K562 (cell line): ENCODE results near the gene AGPAT1. TPM values are rescaled to one million over a fixed set of nuclear protein-coding genes. Genes with fewer than 3 reads are reported as not detected.

ENCODE experiments used
- CBX1 ChIP-seq: sonication (generic); IDR thresholded peaks from 2 replicates; pipeline ENCODE4 v1.6.1; 2016; ENCODE audit warnings: antibody characterized with exemption, low read depth, mild to moderate bottlenecking
- CXXC5 ChIP-seq: fragments of 250-450 bp; sonication (Bioruptor Pico); IDR thresholded peaks from 2 replicates; pipeline ENCODE4 v1.8.0; 2022; ENCODE audit warnings: inconsistent platforms, mild to moderate bottlenecking, moderate library complexity
- GABPB2 ChIP-seq: fragments of 250-450 bp; sonication (Bioruptor Pico); conservative IDR thresholded peaks from 2 replicates; pipeline ENCODE4 v1.5.1; 2021; ENCODE audit warnings: mild to moderate bottlenecking
- GATA2 ChIP-seq: sonication (generic); formaldehyde crosslinking; IDR thresholded peaks from 2 replicates; pipeline ENCODE4 v1.4.0; 2020; ENCODE audit warnings: mild to moderate bottlenecking, missing genetic modification reagents
- GATAD2A ChIP-seq: fragments of 450-650 bp; IDR thresholded peaks from 2 replicates; pipeline ENCODE4 v1.6.1; 2017
- HOMEZ ChIP-seq: fragments of 250-450 bp; sonication (Bioruptor Pico); IDR thresholded peaks from 2 replicates; pipeline ENCODE4 v1.4.0; 2020; ENCODE audit warnings: mild to moderate bottlenecking, moderate library complexity
- MCM2 ChIP-seq: fragments of 450-650 bp; IDR thresholded peaks from 2 replicates; pipeline ENCODE4 v1.6.1; 2017; ENCODE audit warnings: low read depth, mild to moderate bottlenecking
- PCBP2 ChIP-seq: fragments of 200-400 bp; formaldehyde crosslinking; IDR thresholded peaks from 2 replicates; pipeline ENCODE4 v1.6.1; 2018; ENCODE audit warnings: low read length, low read depth, mild to moderate bottlenecking, moderate library complexity; ENCODE audit not compliant: poor library complexity, severe bottlenecking
- POLR2AphosphoS5 ChIP-seq: IDR thresholded peaks from 2 replicates; pipeline ENCODE4 v1.6.1; 2011; ENCODE audit warnings: mild to moderate bottlenecking, low read depth, low read length, moderate library complexity; ENCODE audit not compliant: control insufficient read depth, insufficient read depth
- PTRF ChIP-seq: fragments of 450-650 bp; IDR thresholded peaks from 2 replicates; pipeline ENCODE4 v1.6.1; 2016; ENCODE audit warnings: mild to moderate bottlenecking, missing genetic modification characterization, missing compliant biosample characterization
- SP2 ChIP-seq: IDR thresholded peaks from 2 replicates; pipeline ENCODE4 v1.6.1; 2011; ENCODE audit warnings: mild to moderate bottlenecking, low read depth, low read length, moderate library complexity; ENCODE audit not compliant: poor library complexity, severe bottlenecking; ENCODE audit errors: extremely low read depth
- ZBTB26 ChIP-seq: fragments of 450-650 bp; formaldehyde crosslinking; IDR thresholded peaks from 2 replicates; pipeline ENCODE4 v1.4.0; 2022; ENCODE audit warnings: missing genetic modification characterization
- ZC3H11A ChIP-seq: IDR thresholded peaks from 2 replicates; pipeline ENCODE4 v1.6.1; 2012; ENCODE audit warnings: low read depth, low read length, improper control_type of control experiment
- ZNF318 ChIP-seq, 2 experiments: fragments of 450-650 bp; IDR thresholded peaks; 2 replicates each; pipeline ENCODE4 v1.6.1; 2016; ENCODE audit warnings: mild to moderate bottlenecking in 2 of 2, borderline replicate concordance in 1 of 2, low read depth in 1 of 2, moderate library complexity in 1 of 2
- ZNF511 ChIP-seq: sonication (generic); formaldehyde crosslinking; IDR thresholded peaks from 2 replicates; pipeline ENCODE4 v1.8.0; 2022; ENCODE audit warnings: mild to moderate bottlenecking, missing genetic modification reagents
- polyA plus RNA-seq, 8 experiments: library from polyadenylated mRNA; depleted of rRNA in 4 of 8; stranded (reverse) in 5 of 8; unstranded in 3 of 8; fragments of >200 nt; fragmentation: Nextera tagmentation in 2 of 8; fragmentation: Illumina TruSeq in 1 of 8; extraction: Ambion mirVana in 2 of 8; extraction: Trizol in 1 of 8; gene quantifications; 2 replicates each; pipeline versions ENCODE4 v1.2.1 to v1.2.3, GENCODE V29; 2011 to 2014; ENCODE audit warnings: inconsistent platforms in 1 of 8, missing spikeins in 1 of 8
- total RNA-seq, 7 experiments: library from RNA; depleted of rRNA in 6 of 7; stranded (reverse); fragments of >200 nt in 6 of 7; fragmentation: Illumina TruSeq in 2 of 7; extraction: Trizol in 2 of 7; gene quantifications; 2 replicates each; pipeline versions ENCODE4 v1.2.1 to v1.2.3, GENCODE V29; 2011 to 2021; ENCODE audit warnings: low replicate concordance in 1 of 7

The AGPAT1 gene
- total and polyA plus RNA-seq, 9 of the 15 experiments (the other 6 are each of a cell fraction or from before 2014, with no cell fraction given) = 37.9 to 176 (median 69.4) TPM

- TF ChIP-seq ZNF318 (IDR thresholded peaks at IDR 0.05; ENCODE audit: borderline replicate concordance in 1 of 2, low read depth in 1 of 2) (no peak), PTRF (tag) (no peak), PCBP2 (no peak), HOMEZ (CRISPR knock-in tag) (no peak), GABPB2 (CRISPR knock-in tag) (no peak), MCM2 (no peak), ZNF511 (CRISPR knock-in tag) (0 out of 2 replicates have a peak, but pooled peaks have one; percentile 5), CBX1 (no peak), ZBTB26 (peak; percentile 88), CXXC5 (CRISPR knock-in tag) (0 out of 2 replicates have a peak, but pooled peaks have one; percentile 22), ZC3H11A (no peak), POLR2AphosphoS5 (peak; percentile 35), GATA2 (no peak), GATAD2A (0 out of 2 replicates have a peak, but pooled peaks have one; percentile 60), SP2 (no peak)
These were observed 6.9 kb downstream of the AGPAT1 start (continued) for GRCh38 chr6:32168807-32169591.
